WERI-Rb-1 (cell line): Measurements from ENCODE around the gene KLF9.
A peak's percentile ranks its signal among the peaks of the same experiment; 100 is the strongest.

Source experiments
- DNase-seq: peaks from one replicate; pipeline ENCODE4 v3.0.0-alpha.2; 2020
- H3K27ac ChIP-seq: fragments of 250-450 bp; sonication (Bioruptor Pico); 2 replicates; pipeline ENCODE4 v1.5.1; 2020; ENCODE audit warnings: mild to moderate bottlenecking, moderate library complexity
- H3K27me3 ChIP-seq: fragments of 250-450 bp; sonication (Bioruptor Pico); 2 replicates; pipeline ENCODE4 v1.5.1; 2021; ENCODE audit warnings: mild to moderate bottlenecking, low read depth, moderate library complexity; ENCODE audit not compliant: insufficient read depth, severe bottlenecking
- H3K36me3 ChIP-seq: fragments of 250-450 bp; sonication (Bioruptor Pico); 2 replicates; pipeline ENCODE4 v1.5.1; 2020; ENCODE audit warnings: mild to moderate bottlenecking, moderate library complexity
- H3K4me3 ChIP-seq: 2 replicates; pipeline ENCODE4 v1.5.1; 2011; ENCODE audit warnings: low read depth, mild to moderate bottlenecking, control low read depth, low read length
- H3K9me3 ChIP-seq: fragments of 250-450 bp; sonication (Bioruptor Pico); 2 replicates; pipeline ENCODE4 v1.5.1; 2021; ENCODE audit warnings: mild to moderate bottlenecking, moderate library complexity; ENCODE audit not compliant: severe bottlenecking
- TF ChIP-seq, protein P1 (sequence below): IDR thresholded peaks from 2 replicates; pipeline ENCODE4 v1.5.1; 2011; ENCODE audit warnings: low read depth, mild to moderate bottlenecking, control low read depth, inconsistent platforms, low read length

The KLF9 gene

DNA sequence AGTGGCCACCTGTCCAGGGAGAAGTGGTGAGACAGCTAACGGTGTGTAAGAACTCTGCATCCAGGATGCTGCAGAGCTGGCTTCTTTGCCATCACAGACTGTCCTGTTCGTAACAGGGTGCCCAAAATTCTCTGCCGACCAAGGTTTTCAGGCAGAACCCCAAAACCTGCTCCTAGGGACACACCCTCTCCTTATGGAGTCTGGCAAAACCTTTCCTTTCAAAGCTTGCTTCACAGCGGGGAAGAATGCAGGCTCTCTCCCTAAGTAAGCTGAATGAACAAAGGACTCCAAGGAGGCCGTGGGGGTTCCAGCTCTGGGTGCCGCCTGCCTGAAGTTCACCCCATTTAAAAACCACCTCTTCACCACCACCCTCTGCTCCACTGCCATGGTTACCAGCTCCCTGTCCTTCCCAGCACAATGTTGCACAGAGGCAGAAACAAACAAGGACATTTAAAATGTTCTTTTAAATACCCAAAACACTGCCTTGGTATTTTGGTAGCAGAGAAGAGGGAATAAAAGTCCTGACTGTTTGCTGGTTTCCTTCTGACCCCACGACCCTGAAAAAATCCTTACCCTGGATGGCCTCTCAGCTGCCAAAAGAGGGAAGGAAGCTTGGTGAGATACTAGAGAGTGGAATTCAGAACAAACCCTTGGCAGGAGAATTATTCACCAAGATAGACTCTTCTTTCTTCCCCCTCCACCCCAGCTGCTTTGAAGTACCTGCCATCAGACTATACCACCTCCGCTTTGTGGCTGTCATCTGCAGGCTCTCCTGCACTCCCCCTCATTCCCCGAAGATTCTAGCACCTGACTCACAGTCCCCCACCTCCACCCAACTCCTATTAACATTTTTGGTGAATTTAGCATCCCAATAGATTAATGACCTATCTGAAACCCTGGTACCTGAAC is 7.1 kb upstream of the KLF9 start:
- Histone ChIP-seq H3K36me3 (no peaks in the 10 kb centered on the region), H3K9me3 (peaks cover 2% of the 10 kb centered on the region), H3K4me3 (peak overlapping the region; percentile 90), H3K27me3 (no peaks in the 10 kb centered on the region), H3K27ac (peak overlapping the region; percentile 91)
- DNase-seq, result peak; percentile 9
- TF ChIP-seq, protein P1, sequence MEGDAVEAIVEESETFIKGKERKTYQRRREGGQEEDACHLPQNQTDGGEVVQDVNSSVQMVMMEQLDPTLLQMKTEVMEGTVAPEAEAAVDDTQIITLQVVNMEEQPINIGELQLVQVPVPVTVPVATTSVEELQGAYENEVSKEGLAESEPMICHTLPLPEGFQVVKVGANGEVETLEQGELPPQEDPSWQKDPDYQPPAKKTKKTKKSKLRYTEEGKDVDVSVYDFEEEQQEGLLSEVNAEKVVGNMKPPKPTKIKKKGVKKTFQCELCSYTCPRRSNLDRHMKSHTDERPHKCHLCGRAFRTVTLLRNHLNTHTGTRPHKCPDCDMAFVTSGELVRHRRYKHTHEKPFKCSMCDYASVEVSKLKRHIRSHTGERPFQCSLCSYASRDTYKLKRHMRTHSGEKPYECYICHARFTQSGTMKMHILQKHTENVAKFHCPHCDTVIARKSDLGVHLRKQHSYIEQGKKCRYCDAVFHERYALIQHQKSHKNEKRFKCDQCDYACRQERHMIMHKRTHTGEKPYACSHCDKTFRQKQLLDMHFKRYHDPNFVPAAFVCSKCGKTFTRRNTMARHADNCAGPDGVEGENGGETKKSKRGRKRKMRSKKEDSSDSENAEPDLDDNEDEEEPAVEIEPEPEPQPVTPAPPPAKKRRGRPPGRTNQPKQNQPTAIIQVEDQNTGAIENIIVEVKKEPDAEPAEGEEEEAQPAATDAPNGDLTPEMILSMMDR, result no peak

DNA sequence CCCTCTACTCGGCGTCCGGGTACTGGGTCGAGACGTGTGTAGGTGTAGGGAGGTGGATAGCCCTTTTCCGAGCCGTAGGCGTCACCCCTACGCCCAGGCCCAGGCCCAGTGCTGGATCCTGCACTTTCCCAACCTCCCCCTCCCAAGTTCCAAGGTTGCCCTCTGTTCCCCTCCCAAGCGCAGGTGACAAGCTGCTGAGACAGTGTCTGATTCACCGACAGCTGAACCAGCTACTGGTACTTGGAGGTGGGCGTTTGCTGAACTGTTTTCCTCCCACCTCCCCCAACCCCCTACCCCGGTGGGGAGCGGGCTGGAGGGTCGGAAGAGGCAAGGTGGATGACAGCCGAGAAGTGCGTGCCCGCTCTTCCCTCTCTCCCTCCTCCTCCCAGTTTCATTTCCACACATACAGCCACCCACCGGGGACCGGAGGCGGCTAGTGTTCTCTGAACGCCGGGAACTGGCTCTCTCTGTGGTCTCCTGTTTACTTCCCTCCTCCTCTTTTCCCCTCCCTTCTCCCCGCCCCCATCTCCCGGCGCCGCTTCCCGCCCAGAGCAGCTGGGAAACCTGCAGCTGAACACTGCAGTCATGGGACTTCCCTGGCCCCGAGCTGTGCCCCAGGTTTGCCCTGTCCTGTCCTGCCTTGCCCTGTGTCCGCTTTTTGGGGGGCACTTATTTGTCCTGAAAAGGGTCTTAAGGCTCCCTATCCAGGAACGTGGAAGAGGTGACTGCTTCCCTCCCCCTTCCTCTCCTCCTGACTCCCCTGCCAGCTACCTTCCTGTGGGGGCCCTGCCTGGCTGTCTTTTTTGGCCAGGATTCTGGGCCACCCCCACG is 6.2 kb upstream of the KLF9 start:
- Histone ChIP-seq H3K27me3 (no peaks in the 10 kb centered on the region), H3K9me3 (peaks cover 2% of the 10 kb centered on the region), H3K27ac (peak overlapping the region; percentile 91), H3K36me3 (no peaks in the 10 kb centered on the region), H3K4me3 (peak overlapping the region; percentile 90)
- TF ChIP-seq, protein P1, result no peak
- peak; percentile 95 for DNase-seq

DNA sequence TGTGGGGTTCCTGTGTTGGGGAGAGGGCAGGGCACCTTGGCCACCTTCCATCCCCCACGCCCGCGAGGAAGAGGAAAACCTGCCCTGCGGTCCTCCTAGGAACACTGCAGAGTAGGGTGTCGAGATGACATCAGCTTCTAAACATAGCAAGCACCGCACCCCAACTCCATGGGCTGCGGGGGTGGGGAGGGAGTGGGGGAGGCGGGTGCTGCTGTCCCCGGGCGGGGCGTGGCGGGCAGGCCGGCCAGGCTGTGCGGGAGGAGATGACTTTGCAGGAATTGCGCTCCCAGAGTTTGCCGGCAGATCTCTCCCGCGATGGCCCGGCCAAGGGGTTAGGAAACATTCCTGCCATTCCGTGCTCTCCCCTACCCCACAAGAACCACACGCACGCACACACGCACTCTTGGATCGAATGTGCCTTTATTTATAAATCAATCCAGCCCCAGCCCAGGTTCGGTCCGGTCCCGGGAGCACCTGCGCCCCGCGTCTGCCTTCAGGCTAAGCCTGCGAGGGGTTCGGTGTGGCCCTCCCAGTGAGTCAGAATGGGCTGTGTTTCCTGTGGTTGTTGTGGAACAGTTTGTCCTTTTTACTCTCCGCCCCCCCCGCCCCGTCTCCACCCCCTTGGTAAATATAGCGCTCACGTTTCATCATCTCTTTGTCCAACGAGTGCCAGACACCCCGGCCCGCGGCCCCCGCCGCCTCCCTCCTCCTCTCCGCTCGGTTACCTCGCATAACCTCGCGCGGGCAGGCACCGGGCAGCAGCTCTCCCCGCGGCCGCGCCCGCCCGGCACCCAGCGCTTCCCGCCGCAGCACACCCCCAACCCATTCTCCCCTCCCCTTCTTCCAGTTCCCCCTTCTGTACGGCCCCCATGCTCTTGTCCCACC is 5.3 kb upstream of the KLF9 start:
- H3K36me3 ChIP-seq, result no peaks in the 10 kb centered on the region
- H3K27ac ChIP-seq, result peak overlapping the region; percentile 91
- no peaks in the 10 kb centered on the region for H3K27me3 ChIP-seq
- peak overlapping the region; percentile 90 for H3K4me3 ChIP-seq
- TF ChIP-seq, protein P1, result no peak
- DNase-seq, result peak; percentile 91
- peaks cover 2% of the 10 kb centered on the region for H3K9me3 ChIP-seq

DNA sequence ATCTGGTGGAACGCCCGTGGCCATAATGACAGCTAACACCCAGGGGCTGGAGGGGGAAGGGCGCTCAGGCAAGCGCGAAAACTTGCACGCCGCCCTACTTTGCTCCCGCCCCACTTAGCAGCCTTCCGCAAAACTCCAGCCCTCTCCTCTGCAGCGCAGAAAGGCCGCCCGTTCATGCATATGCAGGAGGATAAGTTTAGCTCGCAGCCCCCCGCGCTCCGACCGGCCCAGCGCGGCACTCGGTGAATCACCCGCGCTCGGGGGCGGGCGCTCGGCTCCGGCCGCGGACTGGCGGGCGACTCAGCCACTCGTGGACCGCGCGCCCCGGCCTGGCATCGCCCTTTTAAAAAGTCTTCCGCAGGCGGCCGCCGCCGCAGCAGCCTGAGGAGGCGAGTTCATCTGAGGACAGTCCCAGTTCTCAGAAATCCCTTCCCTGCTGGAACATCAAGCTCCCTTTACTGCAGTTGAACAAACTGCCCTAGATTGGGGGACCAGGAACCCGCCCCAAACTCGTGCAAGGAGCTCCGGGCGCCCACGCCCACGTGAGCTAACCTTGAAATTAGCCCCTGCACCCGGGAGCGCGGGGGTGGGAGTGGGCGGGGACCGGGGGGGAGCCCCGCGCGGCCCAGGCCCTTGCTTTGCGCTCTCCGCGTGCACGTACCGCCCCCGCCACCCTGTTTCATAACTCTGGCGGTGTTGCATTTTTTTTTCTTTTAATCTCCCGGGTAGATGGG is 4.5 kb upstream of the KLF9 start:
- Histone ChIP-seq H3K36me3 (no peaks in the 10 kb centered on the region), H3K9me3 (peaks cover 2% of the 10 kb centered on the region), H3K27me3 (no peaks in the 10 kb centered on the region), H3K4me3 (peak overlapping the region; percentile 90), H3K27ac (peak overlapping the region; percentile 91)
- TF ChIP-seq, protein P1, result no peak
- DNase-seq, result peak; percentile 95

DNA sequence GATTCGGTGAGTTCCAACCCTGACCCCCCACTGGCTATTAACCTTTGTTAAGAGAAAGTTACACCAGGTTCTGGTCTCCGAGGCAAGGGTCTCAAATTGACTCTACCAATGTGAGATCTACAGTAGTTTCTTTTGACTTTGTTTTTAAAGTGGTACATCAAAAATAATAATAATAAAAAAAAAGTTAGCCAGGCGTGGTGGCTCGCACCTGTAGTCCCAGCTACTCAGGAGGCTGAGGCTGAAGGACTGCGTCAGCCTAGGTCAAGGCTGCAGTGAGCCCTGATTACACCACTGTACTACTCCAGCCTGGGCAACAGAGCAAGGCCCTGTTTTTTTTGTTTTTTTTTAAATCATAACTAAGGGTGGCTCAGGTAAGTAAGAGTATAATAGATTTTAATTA is 1.0 kb upstream of the KLF9 start:
- DNase-seq, result no peak
- TF ChIP-seq, protein P1, result no peak
- Histone ChIP-seq H3K4me3 (no peak overlapping the region), H3K36me3 (no peaks in the 10 kb centered on the region), H3K27ac (no peak overlapping the region), H3K9me3 (no peaks in the 10 kb centered on the region), H3K27me3 (peaks cover 3% of the 10 kb centered on the region)
